Astrocyte (in vitro differentiated cells and primary cell): Measurements from ENCODE around the gene COLEC11. TPM values are rescaled to one million over a fixed set of nuclear protein-coding genes. Genes with fewer than 3 reads are reported as not detected.
A peak's percentile ranks its signal among the peaks of the same experiment; 100 is the strongest.

Experiments used
- DNase-seq: peaks from one replicate; pipeline ENCODE4 v3.0.0-alpha.2; 2010; ENCODE audit warnings: low read depth
- FAIRE-seq: peaks from 2 replicates; lab custom pipeline; 2011; peaks lifted over from hg19 to GRCh38; lab: Jason Lieb, UNC
- H2AFZ ChIP-seq: 2 replicates; pipeline ENCODE4 v1.6.0; 2012; ENCODE audit warnings: low read depth, low read length, inconsistent platforms
- H3K27ac ChIP-seq: 2 replicates; pipeline ENCODE4 v1.5.1; 2011; ENCODE audit warnings: low read depth, low read length, inconsistent platforms
- H3K27me3 ChIP-seq: 2 replicates; pipeline ENCODE4 v1.6.0; 2011; ENCODE audit warnings: low read length, inconsistent platforms; ENCODE audit not compliant: insufficient read depth
- H3K36me3 ChIP-seq: 2 replicates; pipeline ENCODE4 v1.5.1; 2011; ENCODE audit warnings: low read length, inconsistent platforms; ENCODE audit not compliant: insufficient read depth
- H3K4me1 ChIP-seq: 2 replicates; pipeline ENCODE4 v1.5.1; 2011; ENCODE audit warnings: low read length, inconsistent platforms; ENCODE audit not compliant: insufficient read depth
- H3K4me2 ChIP-seq: 2 replicates; pipeline ENCODE4 v1.6.0; 2012; ENCODE audit warnings: low read length, inconsistent platforms
- H3K4me3 ChIP-seq: 2 replicates; pipeline ENCODE4 v1.5.1; 2011; ENCODE audit warnings: low read depth, mild to moderate bottlenecking, low read length, inconsistent platforms; ENCODE audit not compliant: insufficient read depth
- H3K79me2 ChIP-seq: 2 replicates; pipeline ENCODE4 v1.6.0; 2012; ENCODE audit warnings: mild to moderate bottlenecking, low read length, inconsistent platforms; ENCODE audit not compliant: insufficient read depth
- H3K9ac ChIP-seq: 2 replicates; pipeline ENCODE4 v1.6.0; 2012; ENCODE audit warnings: mild to moderate bottlenecking, low read length, inconsistent platforms
- H3K9me3 ChIP-seq: 2 replicates; pipeline ENCODE4 v1.5.1; 2012; ENCODE audit warnings: low read depth, mild to moderate bottlenecking, low read length, inconsistent platforms; ENCODE audit not compliant: insufficient read depth
- H4K20me1 ChIP-seq: 2 replicates; pipeline ENCODE4 v1.6.0; 2012; ENCODE audit warnings: low read length, inconsistent platforms; ENCODE audit not compliant: insufficient read depth
- H3K27ac Mint-ChIP-seq: one replicate; pipeline ENCODE4 v1.8.0; 2021; ENCODE audit warnings: mild to moderate bottlenecking, mixed read lengths; ENCODE audit not compliant: unreplicated experiment
- H3K27me3 Mint-ChIP-seq: one replicate; pipeline ENCODE4 v1.8.0; 2021; ENCODE audit warnings: low read depth, mixed read lengths; ENCODE audit not compliant: unreplicated experiment
- H3K36me3 Mint-ChIP-seq: one replicate; pipeline ENCODE4 v1.8.0; 2021; ENCODE audit warnings: low read depth, mixed read lengths; ENCODE audit not compliant: unreplicated experiment
- H3K4me1 Mint-ChIP-seq: one replicate; pipeline ENCODE4 v1.8.0; 2021; ENCODE audit warnings: low read depth, mixed read lengths; ENCODE audit not compliant: unreplicated experiment
- H3K4me3 Mint-ChIP-seq: one replicate; pipeline ENCODE4 v1.8.0; 2021; ENCODE audit warnings: mild to moderate bottlenecking, moderate library complexity, mixed read lengths; ENCODE audit not compliant: unreplicated experiment
- H3K9me3 Mint-ChIP-seq: one replicate; pipeline ENCODE4 v1.8.0; 2021; ENCODE audit warnings: mild to moderate bottlenecking, mixed read lengths; ENCODE audit not compliant: unreplicated experiment
- EZH2 ChIP-seq: IDR thresholded peaks from 2 replicates; pipeline ENCODE4 v1.6.1; 2012; ENCODE audit warnings: mild to moderate bottlenecking, low read length, inconsistent platforms; ENCODE audit not compliant: insufficient read depth
- total RNA-seq: library from RNA; stranded (reverse); gene quantifications from 2 replicates; pipeline ENCODE4 v1.2.1, GENCODE V29; 2021
- TF ChIP-seq, protein P1 (sequence below): IDR thresholded peaks from 2 replicates; pipeline ENCODE4 v1.5.1; 2011; ENCODE audit warnings: low read depth, mild to moderate bottlenecking, inconsistent platforms, low read length, moderate library complexity; ENCODE audit not compliant: insufficient read depth

COLEC11 gene
- total RNA-seq, 1 donor from 2014 or later: not detected

- Histone ChIP-seq H3K36me3 (no peaks in the 10 kb centered on the region), H3K27me3 (peaks cover 7% of the 10 kb centered on the region), H3K27ac (no peak overlapping the region), H3K4me1 (peaks cover 10% of the 10 kb centered on the region), H3K4me3 (peak overlapping the region; percentile 42), H2AFZ (peak overlapping the region; percentile 97), H4K20me1 (no peaks in the 10 kb centered on the region), H3K79me2 (no peaks in the 10 kb centered on the region), H3K9me3 (no peaks in the 10 kb centered on the region), H3K9ac (peak overlapping the region; percentile 63), H3K4me2 (peak overlapping the region; percentile 85)
- DNase-seq (peak; percentile 34), FAIRE-seq (no peak)
- no peaks in the 10 kb centered on the region for H3K36me3 Mint-ChIP-seq
- peaks cover 22% of the 10 kb centered on the region for H3K27me3 Mint-ChIP-seq
- H3K4me1 Mint-ChIP-seq: peaks cover 11% of the 10 kb centered on the region
- H3K4me3 Mint-ChIP-seq: no peak overlapping the region
- peaks cover 2% of the 10 kb centered on the region for H3K9me3 Mint-ChIP-seq
- no peak for TF ChIP-seq EZH2
- TF ChIP-seq, protein P1, sequence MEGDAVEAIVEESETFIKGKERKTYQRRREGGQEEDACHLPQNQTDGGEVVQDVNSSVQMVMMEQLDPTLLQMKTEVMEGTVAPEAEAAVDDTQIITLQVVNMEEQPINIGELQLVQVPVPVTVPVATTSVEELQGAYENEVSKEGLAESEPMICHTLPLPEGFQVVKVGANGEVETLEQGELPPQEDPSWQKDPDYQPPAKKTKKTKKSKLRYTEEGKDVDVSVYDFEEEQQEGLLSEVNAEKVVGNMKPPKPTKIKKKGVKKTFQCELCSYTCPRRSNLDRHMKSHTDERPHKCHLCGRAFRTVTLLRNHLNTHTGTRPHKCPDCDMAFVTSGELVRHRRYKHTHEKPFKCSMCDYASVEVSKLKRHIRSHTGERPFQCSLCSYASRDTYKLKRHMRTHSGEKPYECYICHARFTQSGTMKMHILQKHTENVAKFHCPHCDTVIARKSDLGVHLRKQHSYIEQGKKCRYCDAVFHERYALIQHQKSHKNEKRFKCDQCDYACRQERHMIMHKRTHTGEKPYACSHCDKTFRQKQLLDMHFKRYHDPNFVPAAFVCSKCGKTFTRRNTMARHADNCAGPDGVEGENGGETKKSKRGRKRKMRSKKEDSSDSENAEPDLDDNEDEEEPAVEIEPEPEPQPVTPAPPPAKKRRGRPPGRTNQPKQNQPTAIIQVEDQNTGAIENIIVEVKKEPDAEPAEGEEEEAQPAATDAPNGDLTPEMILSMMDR: no peak
- H3K27ac Mint-ChIP-seq: no peak overlapping the region
These were observed 57.1 kb downstream of the COLEC11 start for GRCh38 chr2:3651691-3652648.

GRCh38 chr2:3652896-3653625 is 58.1 kb downstream of the COLEC11 start:
- H3K9me3 Mint-ChIP-seq: peaks cover 2% of the 10 kb centered on the region
- Histone ChIP-seq H3K27me3 (peaks cover 7% of the 10 kb centered on the region), H3K36me3 (no peaks in the 10 kb centered on the region), H3K4me3 (no peak overlapping the region), H3K27ac (no peak overlapping the region), H3K79me2 (no peaks in the 10 kb centered on the region), H3K9ac (no peak overlapping the region), H3K9me3 (no peaks in the 10 kb centered on the region), H3K4me2 (no peak overlapping the region), H4K20me1 (no peaks in the 10 kb centered on the region), H3K4me1 (peaks cover 10% of the 10 kb centered on the region), H2AFZ (no peak overlapping the region)
- FAIRE-seq (no peak), DNase-seq (no peak)
- H3K4me1 Mint-ChIP-seq: peaks cover 12% of the 10 kb centered on the region
- TF ChIP-seq EZH2: no peak
- TF ChIP-seq, protein P1: no peak
- H3K4me3 Mint-ChIP-seq: no peak overlapping the region
- no peaks in the 10 kb centered on the region for H3K36me3 Mint-ChIP-seq
- no peak overlapping the region for H3K27ac Mint-ChIP-seq
- peaks cover 12% of the 10 kb centered on the region for H3K27me3 Mint-ChIP-seq
